ENCODE measurements around the gene NDUFV2.
"Not testable (repeated sequence)": the region's sequence is repeated elsewhere in the genome, so short reads cannot be mapped to it uniquely, and the experiment has no call there.

The NDUFV2 gene

GRCh38 chr18:9102508-9103375 lies at the start of gene NDUFV2:
NDUFV2 (plus strand) TSS chr18:9102699; CDS start chr18:9102744, 45 bp downstream.
- peak; percentile 96 for DNase-seq

- no peak for DNase-seq
Observed at GRCh38 chr18:9053814-9054213, 48.7 kb upstream of the NDUFV2 start.

- no peak for DNase-seq
Observed at GRCh38 chr18:9055185-9055584, 47.3 kb upstream of the NDUFV2 start.

GRCh38 chr18:9055626-9056025 lies 46.9 kb upstream of the NDUFV2 start:
- no peak for DNase-seq

DNA sequence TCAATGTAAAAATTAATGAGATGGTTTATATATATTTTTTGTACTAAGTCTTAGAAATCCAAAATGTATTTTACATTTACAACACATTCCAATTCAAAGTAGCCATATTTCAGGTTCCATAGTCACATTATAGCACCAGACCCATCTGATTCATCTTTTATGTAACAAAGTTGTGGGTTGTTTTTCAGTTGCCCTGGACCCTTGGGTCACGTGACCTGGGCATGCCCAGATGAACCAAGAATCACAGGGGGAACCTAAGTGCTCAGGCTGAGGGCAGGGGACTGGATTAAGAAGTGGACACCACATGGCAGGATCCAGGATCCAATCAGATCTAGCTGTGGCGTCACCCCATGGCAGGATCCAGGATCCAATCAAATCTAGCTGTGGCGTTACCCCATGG lies 44.9 kb upstream of the NDUFV2 start:
- DNase-seq = no peak

GRCh38 chr18:9058406-9058805 lies 44.1 kb upstream of the NDUFV2 start:
- no peak for DNase-seq

DNA sequence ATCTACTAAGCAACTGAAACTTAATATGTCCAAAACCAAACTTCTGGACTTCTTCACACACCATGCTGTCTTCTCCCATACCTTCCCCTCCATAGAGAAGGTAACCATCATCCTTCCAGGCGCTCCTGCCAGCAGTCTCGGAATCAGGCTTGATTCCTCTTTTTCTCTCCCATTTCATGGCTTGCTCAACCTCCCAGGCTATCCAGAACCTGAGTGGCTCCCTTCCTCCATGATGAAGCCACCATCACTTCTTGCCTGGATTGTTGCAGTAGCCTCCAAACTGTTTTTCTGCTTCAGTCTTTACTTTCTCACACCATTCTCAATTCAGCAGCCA lies 40.1 kb upstream of the NDUFV2 start:
- DNase-seq = no peak

GRCh38 chr18:9065864-9066263 lies 36.6 kb upstream of the NDUFV2 start:
- no peak for DNase-seq

DNA sequence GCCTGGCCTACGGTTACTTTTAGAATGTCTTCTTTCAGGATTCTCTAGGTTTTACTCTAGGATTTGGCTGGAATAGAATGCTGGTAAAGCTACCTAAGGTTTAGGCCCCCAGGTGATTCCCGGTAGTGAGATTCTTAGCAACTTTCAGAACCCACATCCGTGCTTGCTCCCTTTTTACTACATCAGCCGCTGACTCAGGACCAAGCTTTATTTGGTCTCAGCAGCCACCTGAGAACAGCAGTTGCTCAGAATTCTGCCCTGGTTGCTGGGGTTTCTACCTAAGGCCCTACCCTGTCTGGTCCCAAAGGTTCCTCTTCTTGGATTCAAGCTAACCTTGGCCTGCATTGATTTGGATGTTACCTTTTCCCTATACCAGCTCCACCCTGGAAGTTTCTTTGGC lies 36.1 kb upstream of the NDUFV2 start:
- DNase-seq = no peak

DNA sequence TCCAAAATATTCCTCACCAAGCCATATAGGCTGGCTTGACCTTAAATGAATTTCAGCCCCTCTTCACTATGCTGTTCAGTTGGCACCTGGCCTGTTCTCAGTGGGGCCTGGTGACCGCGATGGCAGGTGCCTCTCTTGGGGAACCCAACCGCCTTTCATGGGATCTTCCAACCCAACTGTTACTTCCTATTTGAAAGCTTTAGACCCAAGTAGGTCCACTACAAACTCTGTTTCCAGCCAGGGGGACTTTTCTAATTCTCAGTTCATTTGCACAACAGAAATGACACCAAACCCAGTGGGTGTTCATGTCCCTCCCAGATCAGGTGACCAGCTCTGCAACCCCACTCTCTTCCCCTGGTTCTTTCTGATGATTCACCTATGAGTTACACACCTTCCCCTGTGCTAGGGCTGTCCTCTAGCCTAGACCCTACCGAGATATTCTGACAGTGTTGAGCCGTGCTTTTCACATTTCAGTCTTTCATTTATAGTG lies 35.6 kb upstream of the NDUFV2 start:
- no peak for DNase-seq

DNA sequence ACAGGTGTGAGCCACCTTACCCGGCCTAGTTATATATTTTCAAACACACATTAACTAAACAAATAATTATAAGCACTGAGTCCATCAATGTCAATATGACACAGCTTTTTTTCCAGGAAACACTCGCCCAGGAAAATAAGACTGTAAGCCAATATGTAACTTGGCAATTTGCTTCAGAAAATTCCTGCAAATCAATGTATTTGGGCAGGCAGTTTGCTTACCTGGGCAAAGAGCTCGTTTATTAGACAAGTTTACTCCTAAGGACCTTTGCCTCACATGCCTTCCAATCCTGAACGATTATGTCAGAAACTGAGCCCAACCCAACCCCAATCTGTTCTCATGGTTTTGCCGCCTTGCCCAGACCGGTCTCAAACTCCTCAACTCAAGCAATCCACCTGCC lies 34.7 kb upstream of the NDUFV2 start:
- DNase-seq = no peak

DNA sequence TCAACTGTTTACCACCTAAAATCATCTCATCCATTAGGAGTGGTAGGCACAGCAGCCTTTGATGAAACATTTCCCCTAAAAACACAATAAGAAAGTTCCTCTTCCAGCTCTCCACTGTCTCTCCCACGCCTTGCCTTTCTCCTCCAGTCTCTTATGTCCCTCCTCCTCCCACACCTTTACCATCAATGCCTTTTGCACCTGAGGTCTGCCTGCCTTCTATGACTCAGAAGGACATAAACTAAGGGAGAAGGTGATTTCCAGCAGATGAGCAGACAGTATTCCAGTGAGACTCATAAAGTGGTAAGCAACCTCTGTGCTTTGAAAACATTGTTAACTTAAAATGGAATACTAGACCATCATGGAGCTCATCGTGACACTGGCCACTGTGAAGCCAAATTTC lies 34.2 kb upstream of the NDUFV2 start:
- no peak for DNase-seq

DNA sequence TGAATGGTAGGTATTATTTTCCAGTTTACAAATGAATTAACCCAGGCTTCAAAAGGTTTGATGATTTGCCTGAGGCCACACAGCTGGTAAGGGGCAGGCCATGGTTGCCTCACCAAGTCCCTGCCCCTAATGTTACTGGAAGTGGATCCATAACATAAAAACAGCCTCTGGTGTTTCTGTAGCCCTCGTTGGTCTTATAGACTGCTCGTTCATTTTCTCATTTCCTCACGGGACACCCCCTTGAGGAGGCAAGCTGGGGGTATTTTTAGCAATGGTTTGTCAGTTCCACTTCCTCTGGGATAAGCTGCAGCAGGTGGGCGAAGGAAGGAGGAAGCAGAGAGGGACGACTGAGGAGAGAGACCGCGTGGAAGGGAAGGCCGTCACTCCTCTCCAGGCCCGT lies 32.9 kb upstream of the NDUFV2 start:
- no peak for DNase-seq

- DNase-seq = no peak
Observed at GRCh38 chr18:9070212-9070611, 32.3 kb upstream of the NDUFV2 start.

- no peak for DNase-seq
Observed at GRCh38 chr18:9079818-9080528, 22.5 kb upstream of the NDUFV2 start.

DNA sequence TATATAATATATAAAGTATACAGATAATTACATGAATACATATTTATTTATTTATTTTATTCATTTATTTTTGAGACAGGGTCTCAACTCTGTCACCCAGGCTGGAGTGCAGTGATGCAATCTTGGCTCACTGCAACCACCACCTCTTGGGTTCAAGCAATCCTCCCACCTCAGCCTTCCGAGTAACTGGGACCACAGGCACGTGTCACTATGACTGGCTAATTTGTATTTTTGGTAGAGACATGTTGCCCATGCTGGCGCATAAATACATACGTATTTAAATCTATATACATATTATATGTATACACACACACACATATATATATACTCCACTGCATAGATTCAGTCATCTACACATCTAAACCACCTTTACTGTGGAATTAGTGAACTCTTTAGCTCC lies 20.6 kb upstream of the NDUFV2 start:
- DNase-seq = peak; percentile 59

DNA sequence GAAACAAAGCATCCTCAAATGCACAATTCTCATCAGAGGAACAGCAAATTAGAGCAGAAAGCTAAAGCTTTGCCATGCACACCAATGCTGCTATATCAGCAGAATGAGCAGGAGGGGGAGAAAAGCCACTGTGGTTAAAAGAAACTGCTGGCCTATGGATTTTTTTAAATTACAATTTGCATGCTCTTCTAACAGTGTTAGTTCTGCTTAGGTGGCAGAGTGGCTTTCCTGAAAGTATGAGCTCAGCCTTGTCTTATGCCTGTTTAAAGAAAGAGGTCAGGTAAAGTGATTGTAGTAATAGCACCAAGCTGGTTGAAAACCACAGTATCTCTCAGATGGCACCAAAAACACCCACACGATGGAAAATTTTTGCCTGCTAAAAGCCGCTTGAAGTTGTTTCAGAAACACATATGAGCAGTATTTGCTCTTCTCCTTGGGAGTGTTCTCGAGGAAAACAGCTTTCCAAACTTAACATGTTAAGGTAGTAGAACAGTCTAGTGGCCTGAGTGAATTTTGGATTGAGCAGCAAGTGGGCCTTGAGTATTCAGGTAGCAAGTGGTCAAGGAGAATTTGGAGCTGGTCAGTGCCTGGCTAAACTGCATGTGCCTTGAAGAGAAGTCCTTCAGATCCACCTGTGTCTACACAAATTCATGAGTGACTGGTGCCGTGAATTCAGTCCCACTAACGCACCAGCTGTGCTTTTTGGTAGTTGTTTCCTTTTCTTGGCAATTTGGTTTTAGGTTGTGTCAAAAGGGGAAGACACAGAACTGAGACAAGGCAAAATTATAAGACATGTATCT lies 19.6 kb upstream of the NDUFV2 start:
- DNase-seq = peak; percentile 57

GRCh38 chr18:9086015-9086414 lies 16.5 kb upstream of the NDUFV2 start:
- DNase-seq = no peak

- DNase-seq = no peak
Observed at GRCh38 chr18:9086624-9087023, 15.9 kb upstream of the NDUFV2 start.

GRCh38 chr18:9087144-9087543 lies 15.4 kb upstream of the NDUFV2 start:
- no peak for DNase-seq

DNA sequence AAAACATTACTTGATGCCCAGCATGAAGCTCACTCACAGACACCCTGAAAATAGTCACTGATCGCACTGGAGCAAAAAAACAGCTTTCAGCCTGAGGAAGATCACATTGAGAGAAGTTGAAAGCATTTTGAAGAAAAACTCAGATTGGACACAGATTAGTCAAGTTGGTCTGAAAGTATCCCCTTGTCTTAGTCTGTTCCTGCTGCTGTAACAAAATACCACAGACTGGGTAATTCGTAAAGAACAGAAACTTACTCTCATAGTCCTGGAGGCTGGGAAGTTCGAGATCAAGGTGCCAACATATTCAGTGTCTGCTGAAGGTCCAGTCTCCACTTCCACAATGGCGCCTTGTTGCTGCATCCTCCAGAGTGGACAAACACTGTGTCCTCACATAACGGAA lies 14.2 kb upstream of the NDUFV2 start:
- no peak for DNase-seq

DNA sequence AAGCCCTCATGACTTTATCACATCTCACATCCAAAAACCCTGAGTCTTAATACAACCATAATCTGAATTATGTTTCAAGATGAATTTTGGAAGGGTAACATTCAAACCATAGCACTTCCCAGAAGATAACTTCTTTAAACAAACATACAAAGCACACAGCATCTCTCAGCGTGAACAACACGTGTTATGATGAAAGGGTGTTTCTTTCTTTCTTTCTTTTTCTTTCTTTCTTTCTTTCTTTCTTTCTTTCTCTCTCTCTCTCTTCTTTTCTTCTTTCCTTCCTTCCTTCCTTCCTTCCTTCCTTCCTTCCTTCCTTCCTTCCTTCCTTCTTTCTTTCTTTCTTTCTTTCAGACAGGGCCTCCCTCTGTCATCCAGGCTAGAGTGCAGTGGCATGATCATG lies 13.8 kb upstream of the NDUFV2 start:
- not testable (repeated sequence) for DNase-seq

DNA sequence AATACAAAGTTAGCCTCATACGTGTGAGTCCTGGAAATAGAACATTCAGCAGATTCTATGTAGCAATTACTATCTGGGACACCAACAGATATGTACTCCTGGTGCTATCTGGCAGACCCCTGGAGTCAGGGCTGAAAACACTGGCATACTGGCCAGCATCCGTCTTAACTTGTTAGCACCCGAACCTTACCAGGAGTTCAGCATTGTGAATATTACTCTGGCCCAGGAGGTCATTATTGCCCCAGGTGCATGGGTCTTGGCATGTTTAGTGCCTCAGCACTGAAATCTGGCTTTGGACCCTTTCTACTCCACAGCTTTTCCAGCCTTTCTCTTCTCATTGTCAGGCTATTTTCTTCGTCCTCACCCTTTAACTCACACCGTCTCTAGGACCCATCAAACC lies 11.9 kb upstream of the NDUFV2 start:
- no peak for DNase-seq

GRCh38 chr18:9091066-9091476 lies 11.4 kb upstream of the NDUFV2 start:
- peak; percentile 55 for DNase-seq

All from stimulated activated naive CD4-positive, alpha-beta T cell treated with Interleukin-2 at 50 U/mL for 16 hours (primary cell).